Gastroesophageal sphincter (tissue), 4 donors: ENCODE data around the gene CYP46A1. TPM values are rescaled to one million over a fixed set of nuclear protein-coding genes. Genes with fewer than 3 reads are reported as not detected.
"Not testable (repeated sequence)": the region's sequence is repeated elsewhere in the genome, so short reads cannot be mapped to it uniquely, and the experiment has no call there.

Experiments used
- ATAC-seq: fragments of 150-250 bp; one replicate; pipeline ENCODE4 v1.9.1; 2016; ENCODE audit warnings: mild to moderate bottlenecking, moderate library complexity
- H3K27ac ChIP-seq, 4 donors: fragments of 200-600 bp; sonication (generic) in 3 of 4; 1 replicate in 3 of 4; 2 replicates in 1 of 4; pipeline ENCODE4 v1.5.1; 2016 to 2019
- H3K27me3 ChIP-seq: fragments of 200-600 bp; sonication (generic); one replicate; pipeline ENCODE4 v1.5.1; 2019
- H3K36me3 ChIP-seq, 2 donors: fragments of 200-600 bp; sonication (generic); one replicate each; pipeline ENCODE4 v1.5.1; 2019; ENCODE audit warnings: control low read depth in 1 of 2
- H3K4me1 ChIP-seq, 3 donors: fragments of 200-600 bp; sonication (generic); 1 replicate in 2 of 3; 2 replicates in 1 of 3; pipeline ENCODE4 v1.5.1; 2016 to 2019; ENCODE audit warnings: control low read depth in 2 of 3
- H3K4me3 ChIP-seq, 2 donors: fragments of 200-600 bp; sonication (generic); one replicate each; pipeline ENCODE4 v1.5.1; 2019; ENCODE audit warnings: mild to moderate bottlenecking in 1 of 2, moderate library complexity in 1 of 2
- H3K9me3 ChIP-seq, 3 donors: fragments of 200-600 bp; sonication (generic); one replicate each; pipeline ENCODE4 v1.5.1; 2017 to 2019; ENCODE audit warnings: control low read depth in 2 of 3
- EP300 ChIP-seq: sonication (generic); formaldehyde crosslinking; IDR thresholded peaks from one replicate; pipeline ENCODE4 v1.6.1; 2017; ENCODE audit warnings: antibody characterized with exemption, mild to moderate bottlenecking
- POLR2A ChIP-seq, 2 donors: fragments of 450-650 bp; IDR thresholded peaks; one replicate each; pipeline ENCODE4 v1.6.1; 2017; ENCODE audit warnings: antibody characterized with exemption in 2 of 2, mild to moderate bottlenecking in 2 of 2, moderate library complexity in 1 of 2
- POLR2AphosphoS5 ChIP-seq: sonication (generic); formaldehyde crosslinking; IDR thresholded peaks from one replicate; pipeline ENCODE4 v1.6.1; 2017; ENCODE audit warnings: antibody characterized with exemption
- WGBS, 2 donors: methylation state at CpG; one replicate each; pipeline ENCODE4 v1.1.5; 2018; ENCODE audit warnings: low coverage in 1 of 2; 5-methylcytosine and 5-hydroxymethylcytosine counted together
- total RNA-seq, 4 donors: library from RNA; depleted of rRNA; stranded (reverse); fragments of >200 nt; gene quantifications; one replicate each; pipeline ENCODE4 v1.1.0, GENCODE V29; 2016
- TF ChIP-seq, protein P1 (sequence below), 4 experiments: fragments of 200-600 bp in 2 of 4; fragments of 450-650 bp in 2 of 4; sonication (generic) in 1 of 4; IDR thresholded peaks; one replicate each; pipeline ENCODE4 v1.5.1; 2017 to 2019; ENCODE audit warnings: antibody characterized with exemption in 4 of 4, mild to moderate bottlenecking in 2 of 4, moderate library complexity in 2 of 4

Gene CYP46A1
- 1 to 10 TPM in 1 of 4 donors, under 1 TPM in 2, not detected in 1; 0.78 to 1.4 (median 0.94) TPM for total RNA-seq

DNA sequence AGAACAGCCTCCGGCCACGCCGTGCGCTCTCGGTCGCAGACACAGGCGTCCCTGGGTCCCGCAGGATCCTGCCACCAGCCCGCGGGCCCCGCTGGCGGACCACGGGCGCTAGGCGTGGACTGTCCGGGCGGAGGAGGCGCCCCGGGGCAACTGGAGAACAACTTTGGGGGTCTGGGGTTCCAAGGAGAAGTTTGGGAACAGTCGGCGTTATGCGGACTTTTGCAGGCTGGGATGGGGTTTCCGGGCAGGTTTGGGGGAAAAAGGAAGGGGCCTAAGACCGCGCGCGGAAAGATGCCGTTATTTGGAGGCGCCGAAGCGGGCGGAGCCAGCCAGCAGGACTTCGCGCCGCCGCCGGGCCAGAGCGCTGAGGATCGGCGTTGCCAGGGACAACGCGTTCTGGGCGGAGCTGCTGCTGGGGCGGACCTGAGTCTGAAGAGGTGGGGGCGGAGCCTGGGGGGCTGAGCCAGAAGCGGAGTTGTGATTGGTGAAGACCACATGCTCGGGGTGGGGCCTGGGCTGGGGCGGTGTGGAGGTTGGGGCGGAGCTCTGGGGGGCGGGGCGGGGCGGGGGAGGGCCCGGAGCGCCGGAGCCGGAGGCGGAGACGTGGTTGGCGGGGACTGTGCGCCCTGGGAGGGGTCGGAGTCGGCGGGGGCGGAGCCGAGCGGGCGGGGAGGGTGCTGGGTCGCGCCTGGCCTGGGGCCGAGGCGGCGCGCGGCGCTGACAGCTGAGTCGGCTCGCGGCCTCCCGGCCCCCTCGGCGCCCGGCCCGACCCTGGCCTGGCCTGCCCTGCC is at the start of gene CYP46A1:
CYP46A1 (plus strand) TSS at position 680 of the 791 bp plus-strand sequence. CDS start 120 bp downstream, outside the sequence.
- peaks cover 6% of the 10 kb centered on the region for H3K27me3 ChIP-seq
- H3K4me1 ChIP-seq = peaks cover 0 to 24% (median 7%) of the 10 kb centered on the region in 3 donors
- TF ChIP-seq POLR2AphosphoS5 (peak; percentile 55), POLR2A (IDR thresholded peaks at IDR 0.05) (no peak), EP300 (no peak)
- TF ChIP-seq, protein P1, sequence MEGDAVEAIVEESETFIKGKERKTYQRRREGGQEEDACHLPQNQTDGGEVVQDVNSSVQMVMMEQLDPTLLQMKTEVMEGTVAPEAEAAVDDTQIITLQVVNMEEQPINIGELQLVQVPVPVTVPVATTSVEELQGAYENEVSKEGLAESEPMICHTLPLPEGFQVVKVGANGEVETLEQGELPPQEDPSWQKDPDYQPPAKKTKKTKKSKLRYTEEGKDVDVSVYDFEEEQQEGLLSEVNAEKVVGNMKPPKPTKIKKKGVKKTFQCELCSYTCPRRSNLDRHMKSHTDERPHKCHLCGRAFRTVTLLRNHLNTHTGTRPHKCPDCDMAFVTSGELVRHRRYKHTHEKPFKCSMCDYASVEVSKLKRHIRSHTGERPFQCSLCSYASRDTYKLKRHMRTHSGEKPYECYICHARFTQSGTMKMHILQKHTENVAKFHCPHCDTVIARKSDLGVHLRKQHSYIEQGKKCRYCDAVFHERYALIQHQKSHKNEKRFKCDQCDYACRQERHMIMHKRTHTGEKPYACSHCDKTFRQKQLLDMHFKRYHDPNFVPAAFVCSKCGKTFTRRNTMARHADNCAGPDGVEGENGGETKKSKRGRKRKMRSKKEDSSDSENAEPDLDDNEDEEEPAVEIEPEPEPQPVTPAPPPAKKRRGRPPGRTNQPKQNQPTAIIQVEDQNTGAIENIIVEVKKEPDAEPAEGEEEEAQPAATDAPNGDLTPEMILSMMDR (IDR thresholded peaks at IDR 0.05) = peak in 1 of 4 experiments; percentile 25
- peak; percentile 95 for ATAC-seq
- peak within 1 kb of the TSS; percentile 72 for H3K4me3 ChIP-seq
- H3K9me3 ChIP-seq = peaks cover 0 to 8% (median 0%) of the 10 kb centered on the region in 3 donors
- 0% methylated on average over 3 of the region's 83 CpGs; no CpG with 5 or more reads in 1 of the 2 donors for WGBS, 2 donors
- no peaks in the 10 kb centered on the region for H3K36me3 ChIP-seq
- H3K27ac ChIP-seq = peak within 1 kb of the TSS; percentile 74 to 96 (median 92)

DNA sequence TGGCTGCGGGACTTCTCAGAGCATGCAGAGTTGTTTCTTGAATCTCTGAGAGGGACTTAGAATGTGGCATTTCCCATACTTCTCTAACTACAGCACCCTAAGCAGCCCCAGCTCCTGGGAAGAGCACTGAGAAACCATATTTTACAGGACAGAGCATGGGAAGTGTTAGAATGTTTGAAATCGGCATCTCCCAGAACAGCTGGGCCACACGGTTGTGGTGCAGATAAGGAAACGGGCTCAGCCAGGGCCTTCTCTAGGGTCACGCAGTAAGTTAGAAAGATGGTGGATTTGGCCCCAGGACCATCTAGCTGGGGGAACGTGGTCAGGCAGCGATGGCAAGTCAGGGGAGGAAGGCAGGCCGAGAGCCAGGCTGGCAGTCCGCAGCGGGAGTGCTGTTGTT is 49.7 kb upstream of the CYP46A1 start:
- Histone ChIP-seq H3K27me3 (no peaks in the 10 kb centered on the region), H3K27ac (no peak overlapping the region), H3K36me3 (no peaks in the 10 kb centered on the region), H3K4me1 (no peaks in the 10 kb centered on the region), H3K4me3 (no peak overlapping the region), H3K9me3 (no peaks in the 10 kb centered on the region)
- TF ChIP-seq, protein P1 (IDR thresholded peaks at IDR 0.05) = no peak
- no peak for TF ChIP-seq POLR2A (IDR thresholded peaks at IDR 0.05)
- TF ChIP-seq EP300 = no peak
- 65 to 82% methylated on average over 2 to 5 of the region's 10 CpGs for WGBS, 2 donors
- no peak for ATAC-seq

DNA sequence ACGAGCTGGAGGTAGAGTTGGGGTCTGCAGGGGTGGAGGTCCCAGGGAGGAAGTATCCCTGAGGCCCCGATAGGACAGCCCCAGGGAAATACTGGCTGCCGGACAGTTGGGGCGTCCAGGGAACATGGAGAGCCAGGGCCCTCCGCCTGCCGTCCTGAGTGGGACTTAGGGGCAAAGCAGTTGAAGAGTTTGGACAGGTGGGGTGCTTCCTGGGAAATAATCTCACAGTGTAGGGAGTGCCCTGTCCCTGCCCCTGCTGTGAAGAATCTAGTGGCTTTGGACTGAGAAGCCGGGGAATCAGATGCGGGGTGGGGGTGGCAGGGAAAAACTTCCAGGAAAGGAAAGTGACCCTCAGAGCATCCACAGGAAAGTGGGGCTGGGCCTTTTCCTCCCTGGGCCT is 49.0 kb upstream of the CYP46A1 start:
- Histone ChIP-seq H3K9me3 (no peaks in the 10 kb centered on the region), H3K27me3 (no peaks in the 10 kb centered on the region), H3K4me1 (no peaks in the 10 kb centered on the region), H3K27ac (no peak overlapping the region), H3K4me3 (no peak overlapping the region), H3K36me3 (no peaks in the 10 kb centered on the region)
- no peak for ATAC-seq
- TF ChIP-seq EP300 (no peak), POLR2A (IDR thresholded peaks at IDR 0.05) (no peak), POLR2AphosphoS5 (no peak)
- TF ChIP-seq, protein P1 (IDR thresholded peaks at IDR 0.05) = no peak
- 50% methylated on average over 1 of the region's 8 CpGs; no CpG with 5 or more reads in 1 of the 2 donors for WGBS, 2 donors

DNA sequence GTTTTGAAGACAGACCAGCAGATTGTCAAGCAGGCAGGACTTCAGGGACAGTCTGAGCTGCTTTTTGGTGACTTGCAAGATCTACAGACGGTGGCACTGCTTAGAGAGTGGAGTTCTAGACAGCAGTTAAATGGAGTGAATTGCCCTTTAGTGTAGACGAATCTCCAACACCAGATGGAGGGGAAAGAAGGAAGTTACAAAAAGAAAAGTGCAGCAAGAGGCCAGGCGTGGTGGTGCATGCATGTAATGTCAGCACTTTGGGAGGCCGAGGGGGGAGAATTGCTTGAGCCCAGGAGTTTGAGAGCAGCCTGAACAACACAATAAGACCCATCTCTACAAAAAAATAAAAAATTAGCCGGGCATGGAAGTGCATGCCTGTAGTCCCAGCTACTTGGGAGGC is 47.6 kb upstream of the CYP46A1 start:
- H3K27me3 ChIP-seq = no peaks in the 10 kb centered on the region
- no peak for TF ChIP-seq EP300
- TF ChIP-seq POLR2A (IDR thresholded peaks at IDR 0.05) = no peak
- TF ChIP-seq, protein P1 (IDR thresholded peaks at IDR 0.05) = no peak
- no peak for TF ChIP-seq POLR2AphosphoS5
- no peak overlapping the region for H3K27ac ChIP-seq
- no peaks in the 10 kb centered on the region for H3K4me1 ChIP-seq
- WGBS, 2 donors = 69 to 78% methylated on average over 5 of the region's 5 CpGs
- H3K4me3 ChIP-seq = no peak overlapping the region
- H3K9me3 ChIP-seq = no peaks in the 10 kb centered on the region
- H3K36me3 ChIP-seq = no peaks in the 10 kb centered on the region
- peak; percentile 30 for ATAC-seq

DNA sequence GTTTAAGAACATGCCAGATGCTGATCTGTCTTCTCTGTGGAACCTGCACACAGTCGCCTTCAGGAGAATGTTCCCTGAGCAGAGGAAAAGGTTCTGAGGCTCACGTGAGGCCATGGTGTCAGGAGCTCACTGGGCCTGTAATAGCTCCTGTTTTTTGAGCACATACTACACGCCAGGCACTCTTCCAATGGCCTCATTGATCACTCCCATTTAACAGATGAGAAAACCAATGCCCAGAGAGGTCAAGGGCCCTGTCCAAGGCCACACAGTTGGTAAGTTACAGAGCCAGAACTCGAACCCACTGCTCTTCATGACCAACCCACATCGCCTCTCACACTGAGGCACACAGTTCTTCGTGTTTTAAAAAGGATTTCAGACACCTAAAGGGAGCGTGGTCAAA is 46.5 kb upstream of the CYP46A1 start:
- no peak overlapping the region for H3K27ac ChIP-seq
- H3K4me3 ChIP-seq = no peak overlapping the region
- TF ChIP-seq, protein P1 (IDR thresholded peaks at IDR 0.05) = no peak
- no peak for TF ChIP-seq EP300
- no peak for TF ChIP-seq POLR2A (IDR thresholded peaks at IDR 0.05)
- TF ChIP-seq POLR2AphosphoS5 = no peak
- no peaks in the 10 kb centered on the region for H3K9me3 ChIP-seq
- H3K27me3 ChIP-seq = no peaks in the 10 kb centered on the region
- no peaks in the 10 kb centered on the region for H3K36me3 ChIP-seq
- no peaks in the 10 kb centered on the region for H3K4me1 ChIP-seq
- 82 to 83% methylated on average over 1 to 5 of the region's 7 CpGs for WGBS, 2 donors
- no peak for ATAC-seq

DNA sequence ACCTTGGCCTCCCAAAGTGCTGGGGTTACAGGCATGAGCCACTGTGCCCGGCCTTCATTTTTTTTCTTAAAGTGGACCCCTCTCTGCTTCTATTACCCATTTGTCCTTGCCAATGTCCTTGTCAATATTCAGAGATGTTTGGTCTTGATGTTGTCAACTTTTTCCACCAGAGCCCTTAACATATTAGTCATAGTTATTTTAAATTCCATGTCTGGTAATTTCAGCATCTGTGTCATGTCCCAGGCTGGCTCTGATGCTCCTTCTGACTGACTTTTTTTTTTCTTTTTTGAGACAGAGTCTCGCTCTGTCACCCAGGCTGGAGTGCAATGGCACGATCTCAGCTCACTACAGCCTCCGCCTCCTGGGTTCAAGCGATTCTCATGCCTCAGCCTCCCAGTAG is 41.3 kb upstream of the CYP46A1 start:
- not testable (repeated sequence) for H3K9me3 ChIP-seq, H3K36me3 ChIP-seq, ATAC-seq, H3K4me3 ChIP-seq, H3K27ac ChIP-seq
- Histone ChIP-seq H3K27me3 (peaks cover 17% of the 10 kb centered on the region), H3K4me1 (peaks cover 0 to 28% (median 11%) of the 10 kb centered on the region in 3 donors)
- WGBS, 2 donors = 82 to 100% methylated on average over 3 to 4 of the region's 5 CpGs
